ENCODE data around the gene NT5DC3.

NT5DC3 gene

DNA sequence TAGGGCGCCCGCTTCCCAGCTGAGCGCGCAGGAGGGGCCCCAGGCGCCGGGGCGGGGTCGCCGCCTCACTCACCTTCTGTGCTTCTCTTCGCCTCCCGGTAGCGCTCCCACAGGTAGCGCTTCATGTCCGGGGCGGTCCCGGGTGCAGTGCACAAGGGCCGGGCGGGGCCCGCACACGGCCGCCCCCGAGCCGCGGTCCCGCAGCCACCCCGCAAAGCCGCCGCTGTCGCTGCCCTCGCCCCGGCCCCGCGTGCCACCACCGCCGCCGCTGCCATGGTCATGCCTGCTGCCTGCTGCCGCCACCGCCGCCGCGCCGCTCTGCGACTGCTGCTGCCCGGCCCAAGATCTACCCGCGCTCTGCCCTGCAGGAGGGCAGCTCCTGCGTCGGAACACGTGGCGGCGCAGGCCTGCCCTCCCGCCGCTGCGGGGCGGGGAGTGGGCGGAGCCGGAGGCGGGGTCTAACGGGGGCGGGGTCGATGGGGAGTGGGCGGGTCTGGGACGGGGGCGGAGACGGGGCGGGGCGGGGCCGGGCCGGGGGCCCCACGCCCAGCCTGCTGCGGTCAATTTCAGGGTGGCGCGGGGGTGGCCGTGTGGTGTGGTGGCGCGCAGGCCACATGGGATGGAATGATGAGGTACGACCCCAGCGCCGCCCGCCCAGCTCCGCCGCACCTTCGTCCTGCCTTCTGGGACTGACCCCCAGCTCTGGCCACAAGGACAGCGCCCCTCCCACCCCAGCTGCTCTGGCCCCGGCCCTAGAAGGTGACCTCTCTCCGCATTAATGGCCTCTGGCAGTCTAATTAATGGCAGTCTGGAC is at the start of gene NT5DC3:
Gene NT5DC3, minus strand, starts transcription at position 359 of the 814 bp plus-strand sequence. Its CDS starts 78 bp downstream, at position 281.
- DNase-seq: peak; percentile 87

- no peak for DNase-seq
These were observed 46.7 kb upstream of the NT5DC3 start for GRCh38 chr12:103887738-103888137.

DNA sequence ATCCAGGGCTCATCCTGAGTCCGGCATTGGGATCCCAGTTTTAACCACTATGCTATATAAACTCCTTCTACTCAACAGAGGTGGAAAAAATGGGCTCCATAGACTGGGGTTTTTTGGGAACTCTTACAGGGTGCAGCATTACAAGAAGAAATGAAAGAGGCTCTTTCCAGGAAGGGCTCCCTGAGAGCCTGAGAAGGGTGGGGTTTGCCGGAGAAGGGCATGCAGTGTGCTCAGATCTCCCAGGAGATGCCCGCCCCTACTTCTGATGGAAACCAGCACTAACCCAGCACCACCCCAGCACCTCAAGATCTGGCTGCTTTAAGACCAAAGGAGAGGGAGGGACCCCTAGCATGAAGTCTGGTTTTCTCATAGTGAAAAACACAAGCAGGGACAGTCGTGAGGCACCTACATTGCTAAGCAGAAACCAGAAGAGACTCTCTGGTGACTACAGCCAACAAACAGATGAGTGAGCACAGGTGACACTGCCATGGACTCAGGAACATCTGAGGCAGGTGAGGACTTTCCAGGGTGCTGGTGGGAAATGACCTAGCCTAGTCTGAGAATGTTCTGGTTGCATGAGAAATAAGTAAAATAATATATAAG is 45.3 kb upstream of the NT5DC3 start:
- DNase-seq: no peak

GRCh38 chr12:103884316-103884715 is 43.3 kb upstream of the NT5DC3 start:
- peak; percentile 36 for DNase-seq

DNA sequence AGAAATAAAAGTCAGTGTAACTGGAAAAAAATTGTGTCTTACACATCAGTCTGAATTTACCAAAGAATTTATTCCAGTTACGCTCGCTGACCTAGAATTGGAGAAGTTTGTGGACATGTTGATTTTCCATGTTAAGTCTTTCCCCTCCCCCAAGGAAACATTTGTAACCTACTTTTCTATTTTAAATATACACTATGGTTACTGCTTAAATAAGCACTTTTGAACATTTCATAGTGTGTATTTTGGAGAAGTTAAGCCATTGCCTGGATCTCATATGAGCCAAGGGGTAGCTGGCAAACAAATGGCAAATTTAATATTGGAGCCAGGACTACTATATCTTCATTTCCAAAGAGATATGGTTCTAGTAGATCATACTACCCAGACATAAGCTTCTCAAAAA is 42.9 kb upstream of the NT5DC3 start:
- no peak for DNase-seq

- no peak for DNase-seq
These were observed 42.0 kb upstream of the NT5DC3 start for GRCh38 chr12:103882861-103883596.

DNA sequence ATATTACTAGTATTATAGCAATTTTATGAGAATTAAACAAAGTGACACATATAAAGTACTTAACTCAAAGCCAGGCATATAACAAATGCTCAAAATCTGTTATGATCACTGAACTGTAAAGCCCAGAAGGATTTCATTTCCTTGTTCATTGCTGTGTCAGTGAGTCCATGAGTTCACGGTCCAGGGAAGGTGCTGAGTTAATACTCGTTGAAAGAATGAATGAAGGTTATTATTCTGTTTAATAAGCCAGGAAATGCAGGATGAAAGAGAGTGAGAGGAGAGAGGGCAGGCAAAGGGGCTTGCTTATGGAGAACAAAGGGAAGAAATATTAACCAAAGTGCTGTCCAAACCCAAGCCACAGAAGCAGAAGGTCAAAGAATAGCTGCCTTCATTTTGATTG is 40.2 kb upstream of the NT5DC3 start:
- no peak for DNase-seq

DNA sequence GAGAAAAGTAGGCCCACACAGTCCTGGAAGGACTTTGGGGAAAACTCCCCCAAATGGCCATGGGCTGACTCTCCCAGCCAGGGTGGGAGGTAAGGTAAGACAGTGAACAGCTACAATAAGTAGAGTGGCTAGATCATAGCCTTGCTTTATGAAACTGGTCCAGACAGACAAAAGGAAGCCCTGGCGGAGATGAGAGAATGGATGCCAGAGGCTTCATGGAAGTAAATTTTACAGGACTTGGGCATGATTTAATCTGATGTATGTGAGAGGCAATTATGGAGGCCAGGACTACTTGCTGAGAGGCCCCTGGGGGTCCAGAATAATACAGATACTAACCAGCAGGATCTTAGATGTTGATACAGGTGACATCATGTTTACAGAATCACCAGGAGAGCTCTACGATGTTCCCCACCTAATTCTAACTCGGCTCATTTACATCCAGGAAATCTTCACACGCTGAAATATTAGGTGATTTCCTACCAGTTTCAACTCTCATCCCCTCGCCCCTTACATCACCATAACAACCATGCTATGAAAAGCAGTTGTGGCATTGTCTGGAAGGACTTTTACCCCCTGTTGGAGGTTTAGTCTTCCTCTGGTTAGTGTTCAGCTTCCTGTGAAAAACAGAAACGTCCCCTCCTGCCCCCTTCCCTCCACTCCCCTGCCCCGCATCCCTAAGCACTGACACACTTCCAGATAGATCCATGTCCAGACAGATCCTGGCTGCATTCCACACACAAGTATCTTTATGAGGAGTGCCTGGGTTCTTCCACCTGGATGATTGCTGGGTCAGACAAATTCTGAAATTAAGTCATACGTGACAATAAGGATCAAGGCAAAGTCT is 39.5 kb upstream of the NT5DC3 start:
- DNase-seq: peak; percentile 96

DNA sequence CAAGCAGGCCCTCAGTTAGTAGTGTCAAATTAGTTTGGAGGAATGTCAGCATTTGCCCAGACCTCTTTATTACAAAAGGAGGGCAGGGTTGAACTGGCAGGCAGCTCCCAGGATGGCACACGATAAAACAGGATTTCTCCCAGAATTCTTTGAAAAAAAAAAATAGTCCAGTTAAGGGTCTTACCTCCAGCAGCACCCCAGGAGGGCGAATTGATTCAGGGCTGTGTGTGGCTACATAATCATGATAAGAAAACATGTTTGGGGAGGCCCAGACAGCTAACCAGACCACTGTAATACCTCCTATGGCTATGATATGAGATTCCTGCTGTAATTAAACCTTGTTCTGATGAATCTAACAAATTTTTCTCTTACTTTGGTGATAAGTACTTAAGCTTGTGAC is 38.8 kb upstream of the NT5DC3 start:
- DNase-seq: no peak

- no peak for DNase-seq
These were observed 38.1 kb upstream of the NT5DC3 start for GRCh38 chr12:103879048-103879692.

DNA sequence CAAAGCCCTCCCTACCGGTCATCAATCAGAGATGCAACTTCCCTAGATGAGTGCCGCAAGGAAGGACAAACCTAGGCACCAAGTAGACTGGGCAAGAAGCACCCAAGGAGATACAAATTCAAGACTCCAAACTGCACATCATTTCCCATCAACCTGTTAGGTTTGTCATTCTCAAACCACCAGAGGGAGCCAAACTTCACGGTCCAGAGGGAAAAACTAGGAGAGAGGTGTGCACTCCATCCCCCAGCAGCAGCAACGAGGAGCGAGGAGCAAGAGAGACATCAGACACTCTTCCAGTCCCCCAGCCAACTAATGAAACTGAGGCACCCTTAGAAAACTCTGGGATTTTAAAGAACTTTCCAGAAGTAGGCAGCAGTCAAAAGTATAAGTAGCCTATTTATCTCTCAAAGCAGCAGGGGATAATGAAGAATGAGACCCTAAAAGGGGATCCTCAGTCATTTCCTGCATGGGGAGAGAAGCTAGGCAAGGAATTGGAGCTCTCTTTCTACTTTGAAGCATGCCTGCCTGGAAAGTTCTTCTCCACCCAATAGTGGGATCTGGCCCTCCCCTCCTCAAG is 37.0 kb upstream of the NT5DC3 start:
- peak; percentile 82 for DNase-seq

GRCh38 chr12:103877288-103877687 is 36.3 kb upstream of the NT5DC3 start:
- no peak for DNase-seq

DNA sequence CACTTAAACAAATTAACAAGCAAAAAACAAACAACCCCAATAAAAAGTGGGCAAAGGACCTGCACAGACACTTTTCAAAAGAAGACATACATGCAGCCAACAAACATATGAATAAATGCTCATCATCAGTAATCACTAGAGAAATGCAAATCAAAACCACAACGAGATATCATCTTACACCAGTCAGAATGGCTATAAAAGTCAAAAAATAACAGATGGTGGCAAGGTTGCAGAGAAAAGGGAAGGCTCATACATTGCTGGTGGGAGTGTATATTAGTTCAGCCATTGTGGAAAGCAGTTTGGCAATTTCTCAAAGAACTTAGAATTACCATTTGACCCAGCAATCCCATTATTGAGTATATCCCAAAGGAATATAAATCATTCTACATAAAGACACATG is 34.6 kb upstream of the NT5DC3 start:
- DNase-seq: no peak

DNA sequence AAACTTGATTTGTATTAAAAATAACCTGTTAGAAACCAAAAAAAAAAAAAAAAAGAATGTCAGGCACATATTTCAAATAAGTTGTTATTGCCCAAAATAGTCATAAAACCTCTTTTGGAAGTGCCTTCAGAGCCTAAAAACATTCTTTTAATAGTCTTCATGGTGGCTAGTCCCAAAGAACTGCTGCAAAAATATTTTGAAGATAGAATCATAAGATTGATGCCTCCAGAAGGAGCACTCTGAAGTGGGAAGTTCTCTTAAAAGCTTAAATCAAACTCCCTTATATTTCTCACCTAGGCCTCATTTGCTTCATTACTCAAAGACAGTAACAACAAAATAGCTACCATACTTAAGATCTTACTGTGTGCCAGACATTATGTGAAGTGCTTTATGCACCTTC is 27.2 kb upstream of the NT5DC3 start:
- no peak for DNase-seq

GRCh38 chr12:103865151-103865730 is 24.2 kb upstream of the NT5DC3 start:
- no peak for DNase-seq

DNA sequence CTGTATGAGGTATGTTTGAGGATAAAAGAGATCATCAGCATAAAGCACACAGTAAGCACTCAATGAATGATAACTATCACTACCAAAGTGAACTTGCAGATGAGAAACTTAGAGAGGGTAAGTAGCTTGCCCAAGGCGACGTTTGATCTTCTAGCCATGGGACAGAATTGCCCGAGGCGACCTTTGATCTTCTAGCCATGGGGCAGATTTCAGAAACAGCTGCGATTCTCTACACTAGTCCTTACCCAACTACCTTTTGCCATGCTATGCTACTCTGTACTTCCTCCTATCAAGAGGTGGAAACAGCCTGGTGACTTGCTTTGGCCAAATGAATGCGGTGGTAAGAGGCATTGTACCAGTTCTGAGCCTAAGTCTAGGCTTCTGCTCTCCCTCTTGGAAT is 23.7 kb upstream of the NT5DC3 start:
- no peak for DNase-seq

DNA sequence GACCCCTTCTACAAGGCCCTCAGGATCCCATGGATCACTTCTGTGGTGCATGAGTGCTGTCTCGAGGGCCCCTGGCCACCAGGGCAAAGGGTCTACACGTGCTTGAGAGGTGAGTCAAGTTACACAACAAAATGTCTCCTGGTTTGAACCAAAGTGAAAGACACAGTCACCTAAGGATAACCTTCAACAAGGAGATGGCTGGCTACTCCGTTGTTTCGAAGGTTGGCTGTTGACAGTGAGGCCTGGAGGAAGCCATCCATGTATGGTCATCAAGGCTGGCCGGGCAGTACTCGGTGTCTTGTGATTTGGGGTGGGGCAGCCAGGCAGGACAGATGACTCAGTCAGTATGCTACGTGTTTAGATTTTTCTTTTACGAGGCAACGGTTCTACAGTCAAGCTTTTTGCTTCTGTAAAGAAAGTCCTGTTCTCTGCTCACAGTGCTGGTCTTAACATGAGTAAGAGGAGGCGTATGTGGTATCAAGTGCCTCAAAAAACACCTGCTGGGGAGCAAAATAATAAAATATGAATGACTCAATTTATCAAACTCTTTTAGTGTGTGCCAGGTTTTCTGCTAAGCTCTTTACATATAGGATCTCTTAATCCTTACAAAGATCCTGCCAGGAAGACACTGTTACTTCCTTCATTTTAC is 18.0 kb upstream of the NT5DC3 start:
- no peak for DNase-seq

GRCh38 chr12:103858335-103858734 is 17.3 kb upstream of the NT5DC3 start:
- DNase-seq: no peak

DNA sequence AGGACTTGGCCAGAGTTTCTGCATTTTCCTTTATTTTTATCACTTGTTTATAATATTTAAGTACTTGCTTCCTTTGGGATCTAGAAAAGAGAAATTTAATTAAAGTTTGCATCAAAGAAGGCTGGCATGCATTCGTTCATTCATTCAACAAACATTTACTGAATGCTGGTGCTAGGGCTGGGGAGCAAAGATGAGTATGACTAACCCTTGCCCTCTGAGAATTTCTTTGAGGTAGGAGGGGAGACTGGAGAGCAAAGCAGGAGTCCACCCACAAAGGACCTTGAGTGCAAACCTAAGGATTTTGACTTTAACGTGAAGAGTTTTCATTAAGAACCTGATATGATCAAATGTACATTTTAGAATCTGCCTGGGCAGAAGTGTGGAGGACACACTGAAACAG is 16.1 kb upstream of the NT5DC3 start:
- no peak for DNase-seq

GRCh38 chr12:103855896-103856657 is 15.0 kb upstream of the NT5DC3 start:
- no peak for DNase-seq
